NB4 (cell line): ENCODE measurements around the gene JCHAIN.

ENCODE experiments used
- CTCF ChIP-seq: IDR thresholded peaks from one replicate; pipeline ENCODE4 v1.5.1; 2012; ENCODE audit warnings: low read depth, low read length
- POLR2A ChIP-seq: IDR thresholded peaks from 2 replicates; pipeline ENCODE4 v1.6.1; 2011; ENCODE audit warnings: mild to moderate bottlenecking; ENCODE audit not compliant: insufficient read length; ENCODE audit errors: extremely low read depth

- TF ChIP-seq CTCF (no peak), POLR2A (no peak)
Measured at GRCh38 chr4:70619778-70620177, 46.5 kb downstream of the JCHAIN start.
